ENCODE measurements around the gene RAB5B.

Gene RAB5B

DNA sequence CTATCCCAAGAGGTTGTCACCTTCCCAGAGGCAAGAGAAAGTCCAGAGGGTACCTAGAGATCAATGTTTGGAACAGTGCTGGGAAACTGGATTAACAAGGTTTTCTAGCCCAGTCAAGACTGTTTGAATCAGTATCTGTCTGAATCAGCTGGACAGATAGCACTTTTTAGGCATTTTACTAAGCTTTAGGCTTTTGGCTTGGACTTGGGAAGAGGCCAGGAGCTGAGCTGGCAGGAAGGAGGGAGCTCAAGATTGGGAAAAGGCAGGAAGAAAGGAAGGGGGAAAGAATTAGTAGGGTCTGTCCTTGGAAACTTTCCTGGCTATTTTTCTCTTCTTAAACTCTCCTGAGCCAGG, 55.3 kb downstream of the RAB5B start:
- H3K4me3 ChIP-seq (ENCODE audit: low read depth in 1 of 2, low read length in 2 of 2) = no peak overlapping the region
- no peak overlapping the region for H3K27ac ChIP-seq (ENCODE audit: low read length)
- no peaks in the 10 kb centered on the region for H4K20me1 ChIP-seq (ENCODE audit: insufficient read depth, low read length)
- H3K9ac ChIP-seq (ENCODE audit: low read depth, low read length) = no peak overlapping the region
- H3K9me3 ChIP-seq (ENCODE audit: insufficient read depth, low read length, severe bottlenecking) = no peaks in the 10 kb centered on the region
- TF ChIP-seq CTCF (IDR thresholded peaks at IDR 0.05; ENCODE audit: borderline replicate concordance, extremely low read depth, low read length, poor library complexity, severe bottlenecking) (no peak), EZH2 (IDR thresholded peaks at IDR 0.05; ENCODE audit: borderline replicate concordance, low read depth, low read length, severe bottlenecking) (no peak)
- peaks cover 63% of the 10 kb centered on the region for H3K36me3 ChIP-seq (ENCODE audit: insufficient read depth, low read length)
- H2AFZ ChIP-seq (ENCODE audit: low read depth, low read length) = no peak overlapping the region
- H3K4me1 ChIP-seq (ENCODE audit: insufficient read depth, low read length) = no peaks in the 10 kb centered on the region
- no peaks in the 10 kb centered on the region for H3K27me3 ChIP-seq (ENCODE audit: insufficient read depth, low read length, poor library complexity)
- ATAC-seq (ENCODE audit: insufficient read depth, low read depth) = no peak
- DNase-seq = no peak
- no peaks in the 10 kb centered on the region for H3K79me2 ChIP-seq (ENCODE audit: insufficient read depth, low read length)
- no peak overlapping the region for H3K4me2 ChIP-seq (ENCODE audit: insufficient read depth, low read length)

DNA sequence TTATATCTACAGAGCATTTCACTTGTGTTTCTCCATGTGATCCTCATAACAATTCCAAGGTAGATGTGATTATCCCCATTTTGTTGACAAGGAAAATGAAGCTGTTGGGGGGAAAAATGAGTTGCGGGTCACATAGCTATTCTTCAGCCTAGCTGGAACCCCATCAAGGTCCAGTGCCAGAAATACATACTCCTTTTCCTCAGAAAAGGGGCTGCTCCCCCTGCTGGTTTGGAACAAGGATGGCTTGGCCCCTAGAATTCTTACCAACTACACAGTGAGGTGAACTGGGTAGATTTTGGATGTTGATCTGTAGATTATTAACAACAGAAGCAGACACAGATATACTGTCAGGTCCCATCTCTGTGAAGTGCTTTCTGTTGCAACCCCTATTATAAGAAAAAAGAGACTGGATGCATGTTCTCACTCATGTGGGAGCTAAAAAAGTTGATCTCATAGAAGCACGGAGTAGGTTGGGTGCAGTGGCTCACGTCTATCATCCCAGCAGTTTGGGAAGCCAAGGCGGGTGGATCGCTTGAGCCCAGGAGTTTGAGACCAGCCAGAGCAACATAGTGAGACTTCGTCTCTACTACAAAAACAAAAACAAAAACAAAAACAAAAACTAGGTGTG, 55.9 kb downstream of the RAB5B start:
- peaks cover 65% of the 10 kb centered on the region for H3K36me3 ChIP-seq (ENCODE audit: insufficient read depth, low read length)
- DNase-seq = peak; percentile 57
- H2AFZ ChIP-seq (ENCODE audit: low read depth, low read length) = no peak overlapping the region

DNA sequence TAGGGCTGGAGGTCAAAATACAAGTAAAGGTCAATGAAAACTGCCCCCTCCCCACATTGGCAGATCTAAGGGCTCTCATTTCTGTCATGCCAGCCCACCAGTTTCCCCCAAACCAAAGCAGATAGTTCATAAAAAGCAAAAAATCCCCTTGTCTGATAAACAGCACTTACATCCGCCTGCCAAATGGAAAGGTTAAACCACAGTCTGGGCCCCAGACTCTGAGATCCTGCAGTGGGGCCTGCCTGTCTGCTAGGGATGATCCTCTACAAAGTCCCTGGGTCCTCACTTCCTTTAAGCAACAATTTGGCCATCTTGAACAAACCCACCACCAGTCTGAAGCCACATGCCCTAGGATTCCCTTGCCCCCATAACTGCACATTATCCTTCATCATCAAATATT, 58.1 kb downstream of the RAB5B start:
- DNase-seq (no peak), ATAC-seq (ENCODE audit: insufficient read depth, low read depth) (no peak)
- H3K36me3 ChIP-seq (ENCODE audit: insufficient read depth, low read length) = peaks cover 57% of the 10 kb centered on the region
- H3K4me1 ChIP-seq (ENCODE audit: insufficient read depth, low read length) = no peaks in the 10 kb centered on the region
- H3K9me3 ChIP-seq (ENCODE audit: insufficient read depth, low read length, severe bottlenecking) = no peaks in the 10 kb centered on the region
- no peak overlapping the region for H3K4me2 ChIP-seq (ENCODE audit: insufficient read depth, low read length)
- H2AFZ ChIP-seq (ENCODE audit: low read depth, low read length) = no peak overlapping the region
- no peak overlapping the region for H3K9ac ChIP-seq (ENCODE audit: low read depth, low read length)
- H4K20me1 ChIP-seq (ENCODE audit: insufficient read depth, low read length) = no peaks in the 10 kb centered on the region
- TF ChIP-seq CTCF (IDR thresholded peaks at IDR 0.05; ENCODE audit: borderline replicate concordance, extremely low read depth, low read length, poor library complexity, severe bottlenecking) = no peak
- no peak for TF ChIP-seq EZH2 (IDR thresholded peaks at IDR 0.05; ENCODE audit: borderline replicate concordance, low read depth, low read length, severe bottlenecking)
- no peaks in the 10 kb centered on the region for H3K79me2 ChIP-seq (ENCODE audit: insufficient read depth, low read length)
- H3K4me3 ChIP-seq (ENCODE audit: low read depth in 1 of 2, low read length in 2 of 2) = no peak overlapping the region
- H3K27ac ChIP-seq (ENCODE audit: low read length) = no peak overlapping the region
- H3K27me3 ChIP-seq (ENCODE audit: insufficient read depth, low read length, poor library complexity) = no peaks in the 10 kb centered on the region

More for the DNA sequence above, 55.9 kb downstream of the RAB5B start:
- TF ChIP-seq EZH2 (IDR thresholded peaks at IDR 0.05; ENCODE audit: borderline replicate concordance, low read depth, low read length, severe bottlenecking) = no peak
- peak; percentile 81 for TF ChIP-seq CTCF (IDR thresholded peaks at IDR 0.05; ENCODE audit: borderline replicate concordance, extremely low read depth, low read length, poor library complexity, severe bottlenecking)
- no peak overlapping the region for H3K9ac ChIP-seq (ENCODE audit: low read depth, low read length)
- no peak overlapping the region for H3K27ac ChIP-seq (ENCODE audit: low read length)
- H4K20me1 ChIP-seq (ENCODE audit: insufficient read depth, low read length) = no peaks in the 10 kb centered on the region
- H3K27me3 ChIP-seq (ENCODE audit: insufficient read depth, low read length, poor library complexity) = no peaks in the 10 kb centered on the region
- H3K9me3 ChIP-seq (ENCODE audit: insufficient read depth, low read length, severe bottlenecking) = no peaks in the 10 kb centered on the region
- no peak overlapping the region for H3K4me2 ChIP-seq (ENCODE audit: insufficient read depth, low read length)
- H3K79me2 ChIP-seq (ENCODE audit: insufficient read depth, low read length) = no peaks in the 10 kb centered on the region
- ATAC-seq (ENCODE audit: insufficient read depth, low read depth) = peak; percentile 90
- no peak overlapping the region for H3K4me3 ChIP-seq (ENCODE audit: low read depth in 1 of 2, low read length in 2 of 2)
- no peaks in the 10 kb centered on the region for H3K4me1 ChIP-seq (ENCODE audit: insufficient read depth, low read length)

All from DND-41 (cell line).